COLO668 (cell line): Measurements from ENCODE around the gene TOMM40.
"Not testable (repeated sequence)": the region's sequence is repeated elsewhere in the genome, so short reads cannot be mapped to it uniquely, and the experiment has no call there.

Experiments
- DNase-seq: peaks from one replicate; lab custom pipeline; 2025; ENCODE audit not compliant: unreplicated experiment; lab: John Stamatoyannopoulos, UW

Gene TOMM40

GRCh38 chr19:44924243-44924725, 33.2 kb downstream of the TOMM40 start:
- no peak for DNase-seq

- no peak for DNase-seq
These were observed 34.2 kb downstream of the TOMM40 start for GRCh38 chr19:44925114-44925891.

- DNase-seq = not testable (repeated sequence)
These were observed 35.4 kb downstream of the TOMM40 start for GRCh38 chr19:44926245-44927077.

- no peak for DNase-seq
These were observed 36.7 kb downstream of the TOMM40 start for GRCh38 chr19:44927746-44928145.

- DNase-seq = no peak
These were observed 39.0 kb downstream of the TOMM40 start for GRCh38 chr19:44930088-44930487.

- no peak for DNase-seq
These were observed 40.5 kb downstream of the TOMM40 start for GRCh38 chr19:44931541-44931940.

GRCh38 chr19:44939668-44940067, 48.6 kb downstream of the TOMM40 start:
- DNase-seq = no peak

GRCh38 chr19:44942067-44942571, 51.1 kb downstream of the TOMM40 start, which contains the start of gene APOC4:
Gene APOC4, plus strand, starts transcription at chr19:44942237. Its CDS starts 41 bp downstream, at chr19:44942278.
- no peak for DNase-seq

- no peak for DNase-seq
These were observed 52.8 kb downstream of the TOMM40 start for GRCh38 chr19:44943801-44944249.

GRCh38 chr19:44947041-44947581, 56.1 kb downstream of the TOMM40 start:
- DNase-seq = no peak

- no peak for DNase-seq
These were observed 57.2 kb downstream of the TOMM40 start for GRCh38 chr19:44948237-44948636.

GRCh38 chr19:44948763-44949374, 57.8 kb downstream of the TOMM40 start:
- DNase-seq = no peak

- no peak for DNase-seq
These were observed 58.5 kb downstream of the TOMM40 start for GRCh38 chr19:44949550-44949949.

GRCh38 chr19:44951179-44952159, 60.4 kb downstream of the TOMM40 start:
- peak; percentile 47 for DNase-seq
